GM18873 (cell line): ENCODE data around the gene LY6G5B.

ENCODE experiments used
- ATAC-seq: cut with Tn5 transposase; IDR thresholded peaks from one replicate; pipeline ENCODE4 v1.9.1; 2021; ENCODE audit warnings: mild to moderate bottlenecking, moderate library complexity, moderate number of reproducible peaks; ENCODE audit not compliant: unreplicated experiment, low FRiP score

LY6G5B gene

DNA sequence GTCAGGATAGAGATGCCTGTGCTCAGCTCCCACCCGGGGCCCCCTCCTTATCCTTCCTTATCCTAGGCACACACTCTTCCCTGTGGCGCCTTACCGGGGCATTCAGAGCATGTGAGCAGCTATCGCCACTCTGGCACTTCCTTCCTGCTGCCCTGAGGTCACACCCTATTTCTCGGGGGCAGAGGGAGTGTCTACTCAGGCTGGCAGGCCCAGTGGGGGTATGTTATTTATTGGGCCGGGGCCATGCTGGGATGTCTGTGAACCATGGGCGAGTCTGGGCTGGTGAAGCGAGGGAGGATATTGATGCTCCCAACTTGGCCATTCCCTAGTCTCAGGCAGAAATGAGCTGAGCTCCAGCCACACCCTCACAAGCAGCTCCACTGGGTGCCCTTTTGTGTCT lies 41.5 kb downstream of the LY6G5B start:
- ATAC-seq, result no peak

DNA sequence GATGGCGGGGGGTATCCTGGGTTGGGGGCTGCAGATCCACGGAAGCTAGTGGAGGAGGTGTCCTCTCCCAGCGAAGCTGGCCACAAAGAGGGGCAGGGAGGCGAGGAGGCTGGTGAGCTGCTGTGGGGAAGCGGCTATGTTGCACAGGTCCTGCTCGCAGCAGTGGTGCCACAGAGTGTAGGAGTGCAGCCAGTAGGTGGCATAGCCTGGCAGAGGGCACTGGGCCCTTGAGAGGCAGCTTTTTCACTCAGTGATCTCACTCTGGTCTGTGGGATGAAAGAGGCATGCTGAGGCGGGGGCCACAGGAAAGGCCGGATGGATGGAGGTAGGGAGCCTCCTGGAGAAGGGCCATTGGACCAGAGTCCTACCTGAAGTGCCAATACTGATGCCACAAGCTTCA lies 42.5 kb downstream of the LY6G5B start:
- ATAC-seq, result no peak

DNA sequence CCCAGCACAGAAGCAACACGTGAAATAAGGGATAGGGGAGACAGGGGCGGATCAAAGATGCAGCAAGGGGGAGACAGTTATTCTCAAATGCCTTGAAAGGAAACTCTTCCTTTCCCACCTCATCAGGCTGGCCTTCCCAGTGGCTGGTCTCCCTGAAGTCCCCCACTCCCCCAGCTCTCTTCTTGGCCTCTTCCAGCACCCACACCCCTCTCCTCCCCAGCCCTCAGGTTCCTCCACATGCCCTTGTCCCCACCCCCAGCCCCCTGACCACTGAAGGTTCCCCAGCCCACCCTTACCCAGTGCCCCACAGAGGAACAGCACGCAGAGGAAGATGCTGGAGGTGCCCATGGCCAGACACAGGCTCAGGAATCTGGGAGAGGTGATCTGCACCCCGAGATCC lies 43.7 kb downstream of the LY6G5B start:
- no peak for ATAC-seq

DNA sequence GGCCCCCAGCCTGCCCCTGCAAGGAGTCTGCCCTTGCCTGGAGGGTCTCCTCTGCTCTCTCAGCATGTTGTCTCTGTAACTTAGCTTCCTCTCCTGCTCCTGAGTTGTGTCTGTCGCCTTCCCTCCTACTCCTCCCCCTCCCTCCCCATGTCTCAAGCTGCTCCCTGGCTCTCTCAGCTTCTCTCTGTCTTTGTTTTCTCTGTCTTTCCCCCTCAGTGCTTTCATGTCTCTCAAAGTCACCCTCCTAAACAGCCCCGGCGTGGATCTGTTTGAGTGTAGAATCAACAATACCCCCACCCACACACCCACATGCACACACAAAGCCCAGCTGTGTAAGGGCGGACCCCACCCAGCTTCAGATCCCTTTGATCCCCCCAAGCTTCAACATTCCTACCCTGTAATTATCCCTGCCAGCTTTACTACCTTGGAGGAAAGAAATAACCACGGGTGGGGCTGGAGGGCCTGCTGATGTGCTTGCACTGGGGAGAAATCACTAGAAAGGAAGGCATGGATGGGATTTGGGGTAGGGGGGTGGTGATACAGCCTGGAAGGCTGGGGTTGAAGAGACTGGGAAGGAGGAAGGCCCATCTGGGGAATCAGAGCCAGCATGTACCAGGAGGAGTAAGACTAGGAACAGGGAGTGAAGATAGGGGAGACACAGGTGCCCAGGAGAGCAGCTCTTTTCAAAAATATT lies 44.4 kb downstream of the LY6G5B start:
- no peak for ATAC-seq

DNA sequence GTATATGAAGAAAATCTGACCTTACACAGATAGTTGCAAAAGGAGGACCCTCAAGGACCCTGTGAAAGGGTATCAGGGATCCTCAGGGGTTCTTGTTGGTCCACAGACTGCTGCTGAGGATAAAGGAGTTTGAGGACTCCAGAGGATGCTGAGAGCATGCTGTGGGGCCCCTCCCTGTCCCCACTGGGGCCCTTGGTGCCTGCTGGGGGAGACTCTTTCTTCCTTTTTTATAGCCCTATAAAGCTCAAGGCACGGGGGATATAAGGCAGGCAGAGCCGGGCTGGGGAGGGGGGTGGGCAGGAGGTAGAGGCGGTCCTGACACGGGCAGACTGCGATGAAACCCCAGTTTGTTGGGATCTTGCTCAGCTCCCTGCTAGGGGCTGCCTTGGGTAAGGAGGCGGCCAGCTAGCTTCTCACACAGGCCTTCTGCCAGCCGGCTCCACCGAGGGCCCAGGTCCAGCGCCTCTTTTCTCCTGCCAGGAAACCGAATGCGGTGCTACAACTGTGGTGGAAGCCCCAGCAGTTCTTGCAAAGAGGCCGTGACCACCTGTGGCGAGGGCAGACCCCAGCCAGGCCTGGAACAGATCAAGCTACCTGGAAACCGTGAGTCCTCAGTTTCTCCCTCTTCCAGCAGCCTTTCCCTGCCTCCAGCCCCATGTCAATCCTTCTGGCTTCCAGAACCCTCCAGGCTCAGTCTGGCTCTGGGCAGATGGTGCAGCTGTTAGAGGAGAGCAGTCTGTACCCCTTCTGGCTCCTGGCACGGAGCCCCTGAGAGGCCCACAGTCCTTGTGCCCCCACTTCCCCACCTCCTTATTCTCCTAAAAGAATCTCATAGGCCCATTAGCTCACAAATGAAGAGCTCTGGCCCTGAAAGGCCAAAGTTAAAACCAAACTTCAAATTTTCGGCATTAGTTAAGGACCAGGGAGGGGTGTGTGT lies 45.5 kb downstream of the LY6G5B start, which contains the start of gene LY6G6D:
Gene LY6G6D, plus strand, starts transcription at position 327 of the 937 bp plus-strand sequence. Its CDS starts 8 bp downstream, at position 335.
- no peak for ATAC-seq

DNA sequence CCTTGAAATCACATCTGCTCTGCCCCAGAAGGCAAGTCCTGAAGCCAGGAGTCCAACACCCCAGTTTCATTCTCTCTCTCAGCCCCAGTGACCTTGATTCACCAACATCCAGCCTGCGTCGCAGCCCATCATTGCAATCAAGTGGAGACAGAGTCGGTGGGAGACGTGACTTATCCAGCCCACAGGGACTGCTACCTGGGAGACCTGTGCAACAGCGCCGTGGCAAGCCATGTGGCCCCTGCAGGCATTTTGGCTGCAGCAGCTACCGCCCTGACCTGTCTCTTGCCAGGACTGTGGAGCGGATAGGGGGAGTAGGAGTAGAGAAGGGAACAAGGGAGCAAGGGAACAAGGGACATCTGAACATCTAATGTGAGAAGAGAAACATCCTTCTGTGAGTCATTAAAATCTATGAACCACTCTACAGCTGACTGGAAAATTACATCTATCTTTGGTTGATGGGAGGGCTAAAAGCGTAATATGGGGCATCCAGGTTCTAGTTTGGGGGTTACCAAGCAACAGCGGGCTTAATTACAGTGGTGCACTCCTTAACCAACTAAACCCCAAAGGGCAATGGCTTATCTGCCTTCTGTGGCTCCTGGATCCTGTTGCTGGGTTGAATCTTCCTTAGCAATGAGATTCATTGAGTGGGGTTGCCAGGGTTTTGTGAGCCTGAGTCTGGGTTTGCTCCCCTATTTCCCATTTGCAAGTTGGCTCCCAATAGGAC lies 47.9 kb downstream of the LY6G5B start:
- ATAC-seq, result no peak

DNA sequence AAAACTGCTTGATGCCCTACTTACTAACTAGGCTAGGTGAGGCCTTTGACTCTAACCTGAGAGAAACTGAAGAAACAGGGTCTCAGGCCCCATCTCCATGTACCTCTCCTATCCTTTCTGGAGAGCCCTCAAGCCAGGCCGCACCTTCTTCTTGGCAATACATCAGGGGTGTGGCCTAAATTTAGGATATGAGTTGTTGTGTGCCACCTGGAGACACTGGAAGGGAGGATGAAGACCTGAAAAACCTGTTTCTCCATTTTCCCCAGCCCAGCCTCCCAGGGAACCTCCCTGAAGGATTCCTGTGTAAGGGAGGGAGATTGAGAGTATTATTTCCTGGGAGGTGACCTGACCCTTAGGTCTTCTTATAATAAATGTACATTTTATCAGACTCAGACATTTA lies 48.5 kb downstream of the LY6G5B start:
- ATAC-seq, result no peak

DNA sequence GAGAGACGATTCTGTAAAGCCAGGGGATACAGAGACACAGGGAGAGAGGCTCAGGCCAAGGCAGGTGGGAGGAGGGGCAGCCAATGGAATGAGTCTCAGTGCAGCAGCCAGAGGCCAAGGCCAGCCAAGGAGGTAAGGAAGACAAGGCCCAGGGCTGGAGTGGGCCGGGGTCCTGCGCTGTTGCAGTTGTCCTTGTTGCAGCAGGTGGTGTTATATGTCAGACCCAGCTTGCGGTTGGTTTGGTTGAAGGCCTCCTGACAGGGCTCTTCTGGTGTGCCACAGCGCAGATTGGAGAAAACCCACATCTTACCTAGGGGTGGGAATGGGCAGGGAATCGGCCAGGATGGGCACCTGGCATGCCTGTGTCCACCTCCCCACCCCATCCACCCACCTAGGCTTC lies 49.2 kb downstream of the LY6G5B start:
- ATAC-seq, result no peak

DNA sequence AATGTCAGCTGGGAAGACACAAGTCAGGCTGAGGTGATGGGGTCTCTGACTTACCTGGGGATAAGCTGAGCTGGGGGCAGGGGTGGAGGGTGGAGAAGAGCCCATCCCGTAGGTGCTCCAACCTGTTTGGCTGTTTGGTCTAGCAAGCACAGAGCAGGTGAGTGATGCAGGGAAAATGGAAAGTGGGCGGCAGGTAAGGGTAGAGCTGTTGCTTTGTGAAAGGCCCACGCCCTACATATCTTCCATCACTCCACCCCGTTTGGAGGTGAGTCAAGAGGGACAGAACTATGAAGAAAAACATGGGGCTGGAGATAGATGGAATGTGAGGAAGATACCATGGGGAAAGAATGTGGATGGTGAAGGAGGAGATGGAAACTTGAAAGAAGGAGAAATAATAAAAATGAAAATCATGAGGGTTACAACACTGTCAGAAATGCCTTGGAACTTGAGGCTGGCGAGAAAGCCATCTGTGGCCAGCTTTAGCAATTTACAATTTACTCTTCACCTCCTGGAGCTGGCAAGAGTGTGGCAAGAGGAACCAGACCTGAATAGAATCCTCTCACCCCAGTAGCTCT lies 50.5 kb downstream of the LY6G5B start:
- ATAC-seq, result no peak

DNA sequence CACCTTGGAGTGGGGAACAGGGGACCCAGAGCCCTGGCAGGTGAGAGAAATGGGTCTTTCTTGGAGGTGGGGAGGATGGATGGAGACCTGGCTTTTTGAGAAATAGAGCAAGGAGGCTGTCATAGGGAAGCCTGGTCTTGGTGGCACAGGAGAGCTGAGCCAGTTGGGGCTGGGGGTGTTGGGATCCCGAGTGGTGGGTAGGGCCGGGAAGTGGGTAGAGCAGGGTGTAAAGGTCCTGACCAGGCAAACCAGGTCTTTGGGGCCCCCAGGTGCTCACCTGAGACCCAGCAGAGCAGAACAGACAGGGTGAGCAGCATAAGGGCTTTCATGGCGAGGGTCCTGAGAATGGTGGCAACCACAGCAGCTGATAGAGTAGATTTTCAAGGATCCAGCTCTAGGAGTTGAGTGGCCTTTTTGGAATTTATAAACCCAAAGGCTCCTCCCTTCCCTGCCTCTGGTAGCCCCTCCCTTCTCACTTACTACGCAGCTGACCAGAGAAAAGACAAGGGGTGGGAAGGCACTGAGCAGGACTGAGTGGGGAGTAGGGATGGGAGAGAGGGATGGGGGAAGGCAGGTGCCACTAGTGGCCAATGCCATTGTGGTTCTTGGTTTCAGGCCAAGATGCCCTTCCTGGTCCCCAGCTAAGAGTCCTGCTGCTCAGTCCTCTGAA lies 51.7 kb downstream of the LY6G5B start, which contains the start of gene LY6G6C:
Gene LY6G6C, minus strand, starts transcription at position 396 of the 670 bp plus-strand sequence. Its CDS starts 67 bp downstream, at position 329.
- no peak for ATAC-seq

DNA sequence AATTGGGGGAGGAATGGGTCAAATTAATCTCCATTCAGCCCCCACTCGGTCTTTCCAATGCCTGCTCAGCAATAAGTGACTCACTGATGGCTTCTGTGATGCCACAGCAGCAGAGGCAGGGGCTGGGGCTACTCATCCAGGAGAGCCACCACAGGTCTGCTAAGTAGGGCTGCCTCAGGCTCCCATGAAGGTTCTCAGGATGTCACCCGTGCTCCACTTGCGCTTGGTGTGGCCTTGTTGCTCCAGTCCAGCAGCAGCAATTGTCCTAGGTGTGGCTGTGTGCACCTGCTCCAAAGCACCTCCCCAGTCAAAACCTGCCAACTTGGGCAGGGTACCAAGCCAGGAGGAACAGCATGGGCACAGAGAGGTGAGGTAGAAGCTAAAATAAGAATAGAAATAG lies 52.4 kb downstream of the LY6G5B start:
- no peak for ATAC-seq
